ENCODE measurements around the gene RHOA.

Gene RHOA

GRCh38 chr3:49411968-49412631 lies at the start of gene RHOA, which contains the start of gene TCTA:
Gene RHOA, minus strand, starts transcription at chr3:49411976. Its CDS starts 36,387 bp downstream, at chr3:49375589.
Gene TCTA, plus strand, starts transcription at chr3:49412423. Its CDS starts 4 bp downstream, at chr3:49412427.
- peak; percentile 98 for DNase-seq

- DNase-seq = no peak
These were observed 49.2 kb upstream of the RHOA start for GRCh38 chr3:49460956-49461355.

- DNase-seq = no peak
These were observed 48.6 kb upstream of the RHOA start for GRCh38 chr3:49460188-49460890.

- DNase-seq = no peak
These were observed 44.7 kb upstream of the RHOA start for GRCh38 chr3:49456466-49456865.

GRCh38 chr3:49454898-49455681 lies 43.3 kb upstream of the RHOA start:
- DNase-seq = no peak

- DNase-seq = no peak
These were observed 42.7 kb upstream of the RHOA start for GRCh38 chr3:49454458-49454857.

- DNase-seq = no peak
These were observed 41.8 kb upstream of the RHOA start for GRCh38 chr3:49453621-49454020.

- DNase-seq = no peak
These were observed 33.6 kb upstream of the RHOA start for GRCh38 chr3:49445391-49445790.

- no peak for DNase-seq
These were observed 23.0 kb upstream of the RHOA start for GRCh38 chr3:49434731-49435130.

- no peak for DNase-seq
These were observed 16.9 kb upstream of the RHOA start for GRCh38 chr3:49428752-49429080.

- DNase-seq = no peak
These were observed 15.8 kb upstream of the RHOA start for GRCh38 chr3:49427586-49427985.

GRCh38 chr3:49424816-49425215 lies 13.0 kb upstream of the RHOA start:
- DNase-seq = no peak

GRCh38 chr3:49422379-49423248 lies 10.8 kb upstream of the RHOA start, which contains the start of gene AMT:
Gene AMT, minus strand, starts transcription at chr3:49422473. Its CDS starts 23 bp downstream, at chr3:49422450.
- DNase-seq = no peak

- DNase-seq = no peak
These were observed 10.2 kb upstream of the RHOA start for GRCh38 chr3:49421890-49422378.

GRCh38 chr3:49417516-49418120 lies 5.8 kb upstream of the RHOA start:
- no peak for DNase-seq

- DNase-seq = no peak
These were observed 5.1 kb upstream of the RHOA start for GRCh38 chr3:49416867-49417266.

- DNase-seq = peak; percentile 33
These were observed 4.3 kb upstream of the RHOA start for GRCh38 chr3:49415931-49416601.

GRCh38 chr3:49414753-49415152 lies 3.0 kb upstream of the RHOA start:
- no peak for DNase-seq

GRCh38 chr3:49413338-49413734 lies 1.6 kb upstream of the RHOA start:
- no peak for DNase-seq

- no peak for DNase-seq
These were observed 1.0 kb upstream of the RHOA start for GRCh38 chr3:49412632-49413337.

- DNase-seq = no peak
These were observed 225 bp downstream of the RHOA start for GRCh38 chr3:49411535-49411967.
